ENCODE data around the gene PHF20.
A peak's percentile ranks its signal among the peaks of the same experiment; 100 is the strongest.

GRCh38 chr20:35991142-35991771, 219.4 kb downstream of the PHF20 start:
- TF ChIP-seq TAF1 (IDR thresholded peaks at IDR 0.05; ENCODE audit: low read depth, low read length) (no peak), CTCF (IDR thresholded peaks at IDR 0.05; ENCODE audit: control extremely low read depth in 1 of 3, insufficient read depth in 1 of 3, low read depth in 1 of 3, low read length in 3 of 3) (peak in 2 of 3 experiments; percentile 30 to 43; a peak in 2 of 4 replicates), GABPA (IDR thresholded peaks at IDR 0.05; ENCODE audit: borderline replicate concordance, insufficient read depth, low read length) (no peak), POLR2AphosphoS5 (IDR thresholded peaks at IDR 0.05; ENCODE audit: low read depth, low read length) (no peak), JUND (IDR thresholded peaks at IDR 0.05; ENCODE audit: low read length) (no peak)
